IgD-negative memory B cell (primary cell): ENCODE results near the gene CDK5RAP1. TPM values are rescaled to one million over a fixed set of nuclear protein-coding genes. Genes with fewer than 3 reads are reported as not detected.

Source experiments
- H3K27ac Mint-ChIP-seq, 3 donors: one replicate each; pipeline ENCODE4 v1.8.0; 2020 to 2022; ENCODE audit warnings: mild to moderate bottlenecking in 3 of 3, mixed read lengths in 3 of 3, moderate library complexity in 1 of 3
- H3K27me3 Mint-ChIP-seq: one replicate; pipeline ENCODE4 v1.8.0; 2021; ENCODE audit warnings: mixed read lengths
- H3K36me3 Mint-ChIP-seq: one replicate; pipeline ENCODE4 v1.8.0; 2020; ENCODE audit warnings: mild to moderate bottlenecking, mixed read lengths
- H3K4me1 Mint-ChIP-seq, 3 donors: one replicate each; pipeline ENCODE4 v1.8.0; 2020 to 2022; ENCODE audit warnings: mixed read lengths in 3 of 3, mild to moderate bottlenecking in 1 of 3
- H3K4me3 Mint-ChIP-seq, 4 donors: one replicate each; pipeline ENCODE4 v1.8.0; 2020 to 2022; ENCODE audit warnings: mild to moderate bottlenecking in 4 of 4, mixed read lengths in 4 of 4, moderate library complexity in 3 of 4
- H3K9me3 Mint-ChIP-seq, 3 donors: one replicate each; pipeline ENCODE4 v1.8.0; 2020 to 2021; ENCODE audit warnings: mixed read lengths in 3 of 3, mild to moderate bottlenecking in 1 of 3
- polyA plus RNA-seq: library from polyadenylated mRNA; unstranded; fragments of 300-500 nt; fragmentation: Illumina TruSeq; gene quantifications from one replicate; pipeline ENCODE4 v1.2.3, GENCODE V29; 2021

The CDK5RAP1 gene
- polyA plus RNA-seq, 1 donor from 2014 or later, result 29.0 TPM

DNA sequence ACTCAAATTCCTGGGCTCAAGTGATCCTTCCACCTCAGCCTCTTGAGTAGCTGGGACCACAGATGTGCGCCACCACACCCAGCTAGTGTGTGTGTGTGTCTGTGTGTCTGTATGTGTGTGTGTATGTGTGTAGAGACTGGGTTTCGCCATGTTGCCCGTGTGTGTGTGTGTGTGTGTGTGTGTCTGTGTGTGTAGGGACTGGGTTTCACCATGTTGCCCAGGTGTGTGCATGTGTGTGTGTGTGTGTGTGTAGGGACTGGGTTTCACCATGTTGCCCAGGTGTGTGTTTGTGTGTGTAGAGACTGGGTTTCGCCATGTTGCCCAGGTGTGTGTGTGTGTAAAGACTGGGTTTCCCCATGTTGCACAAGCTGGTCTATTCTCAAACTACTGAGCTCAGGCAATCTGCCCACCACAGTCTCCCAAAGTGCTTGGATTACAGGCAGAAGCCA is 28.3 kb downstream of the CDK5RAP1 start:
- Mint-ChIP-seq H3K4me1 (peaks cover 11 to 26% (median 21%) of the 10 kb centered on the region in 3 donors), H3K36me3 (peaks cover 3% of the 10 kb centered on the region), H3K4me3 (no peak overlapping the region), H3K27me3 (no peaks in the 10 kb centered on the region), H3K27ac (no peak overlapping the region), H3K9me3 (no peaks in the 10 kb centered on the region)

DNA sequence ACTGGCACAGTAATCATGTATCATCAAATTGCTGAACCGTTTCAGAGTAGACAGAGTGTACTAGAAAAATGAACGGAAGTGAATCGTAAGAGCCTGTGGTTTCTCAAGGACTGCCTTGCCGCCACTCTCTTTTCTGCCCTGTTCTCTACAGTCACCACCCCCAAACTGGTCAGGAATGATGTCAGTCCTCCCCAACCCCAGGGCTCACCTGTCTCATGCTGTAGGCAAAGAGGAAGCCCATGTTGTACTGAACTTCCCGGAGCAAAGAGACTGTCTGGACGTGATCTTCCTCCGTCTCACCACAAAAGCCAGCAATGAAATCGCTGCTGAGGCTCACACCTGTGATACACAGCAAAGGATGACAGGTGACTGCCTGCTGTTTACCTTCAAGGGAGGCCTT is 31.0 kb downstream of the CDK5RAP1 start:
- H3K27ac Mint-ChIP-seq, result peak overlapping the region; percentile 87 to 97 (median 95)
- peak overlapping the region in 3 of 4 donors; percentile 21 to 74 (median 72) for H3K4me3 Mint-ChIP-seq
- peaks cover 5% of the 10 kb centered on the region for H3K36me3 Mint-ChIP-seq

DNA sequence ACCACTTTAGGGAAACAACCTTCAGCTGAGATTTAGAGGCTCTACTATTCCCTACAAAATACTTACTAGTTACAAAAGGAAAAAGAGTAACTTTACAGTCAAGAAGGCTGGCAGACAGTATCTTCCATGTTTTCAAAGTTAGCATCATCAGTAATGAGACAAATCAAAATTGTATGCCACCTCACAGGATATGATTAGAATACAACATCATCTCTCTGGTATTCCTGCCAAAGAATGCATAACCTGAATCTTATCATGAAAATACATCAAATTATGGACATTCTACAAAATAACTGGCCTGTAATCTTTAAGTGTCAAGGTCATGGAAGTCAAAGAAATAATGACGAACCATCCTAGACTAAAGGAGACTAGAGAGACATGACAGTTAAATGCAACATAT is 38.4 kb downstream of the CDK5RAP1 start:
- Mint-ChIP-seq H3K4me3 (no peak overlapping the region), H3K36me3 (peaks cover 14% of the 10 kb centered on the region), H3K27me3 (no peaks in the 10 kb centered on the region), H3K9me3 (no peaks in the 10 kb centered on the region), H3K27ac (no peak overlapping the region), H3K4me1 (no peaks in the 10 kb centered on the region)

More for the DNA sequence above, 31.0 kb downstream of the CDK5RAP1 start:
- H3K4me1 Mint-ChIP-seq, result peaks cover 11 to 26% (median 21%) of the 10 kb centered on the region in 3 donors
- H3K9me3 Mint-ChIP-seq, result no peaks in the 10 kb centered on the region
- no peaks in the 10 kb centered on the region for H3K27me3 Mint-ChIP-seq

DNA sequence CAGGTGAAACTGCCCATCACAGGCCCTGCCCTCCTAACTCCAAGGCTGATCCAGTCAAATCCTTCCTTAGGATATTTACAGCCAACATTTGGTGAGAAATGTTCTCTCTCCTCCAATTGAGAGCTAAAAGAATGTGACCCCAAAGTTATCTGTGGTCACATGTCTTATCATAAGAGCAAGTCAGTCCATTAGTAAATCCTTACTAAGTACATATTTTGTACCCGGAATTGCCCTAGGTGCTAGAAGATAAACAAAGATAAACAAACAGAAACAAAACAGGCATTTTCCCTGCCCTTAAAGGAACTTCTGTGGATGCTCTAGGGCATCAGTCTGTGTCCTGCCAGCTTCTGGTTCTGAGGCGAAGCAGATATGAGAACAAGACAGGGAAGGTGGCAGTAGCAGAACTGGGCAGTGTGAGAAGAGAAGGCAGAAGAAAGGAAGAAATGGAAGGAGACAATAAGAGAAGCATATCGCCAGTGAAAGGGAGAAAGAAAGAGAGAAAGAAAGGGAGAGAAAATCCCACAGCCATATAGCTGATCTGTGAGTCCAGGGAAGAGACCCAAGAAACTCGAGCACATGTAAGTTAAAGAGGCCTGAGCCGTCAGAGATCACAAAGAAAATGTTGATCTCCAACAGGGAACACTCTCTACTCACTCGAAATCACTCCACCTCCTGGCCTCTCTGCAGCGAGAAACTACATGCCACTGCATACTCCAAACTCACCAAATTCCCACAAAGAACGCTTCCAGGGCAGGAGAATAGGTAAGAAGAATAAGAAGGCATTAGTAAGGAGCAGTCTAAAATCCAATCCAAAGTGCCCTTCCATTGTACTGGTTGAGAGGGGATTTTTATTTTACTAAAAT is 41.7 kb downstream of the CDK5RAP1 start:
- no peaks in the 10 kb centered on the region for H3K4me1 Mint-ChIP-seq
- H3K36me3 Mint-ChIP-seq, result peaks cover 13% of the 10 kb centered on the region
- H3K27ac Mint-ChIP-seq, result peak overlapping the region in 1 of 3 donors; percentile 46
- H3K9me3 Mint-ChIP-seq, result no peaks in the 10 kb centered on the region
- H3K27me3 Mint-ChIP-seq, result no peaks in the 10 kb centered on the region
- no peak overlapping the region for H3K4me3 Mint-ChIP-seq

DNA sequence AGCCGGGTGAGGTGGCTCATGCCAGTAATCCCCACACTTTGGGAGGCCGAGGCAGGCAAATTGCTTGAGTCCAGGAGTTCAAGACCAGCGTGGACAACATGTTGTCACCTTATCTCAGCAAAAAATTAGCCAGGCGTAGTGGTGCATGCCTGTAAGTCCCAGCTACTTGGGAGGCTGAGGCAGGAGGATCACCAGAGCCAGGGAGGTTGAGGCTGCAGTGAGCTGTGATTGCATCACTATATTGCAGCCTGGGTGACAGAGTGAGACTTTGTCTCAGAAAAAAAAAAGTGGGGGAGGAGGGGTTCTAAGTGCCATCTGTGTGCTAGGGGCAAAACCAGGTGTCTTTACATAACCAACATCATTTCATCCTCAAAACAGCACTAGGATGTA is 48.3 kb downstream of the CDK5RAP1 start:
- Mint-ChIP-seq H3K36me3 (peaks cover 9% of the 10 kb centered on the region), H3K27me3 (no peaks in the 10 kb centered on the region), H3K4me3 (no peak overlapping the region), H3K4me1 (no peaks in the 10 kb centered on the region), H3K27ac (no peak overlapping the region), H3K9me3 (no peaks in the 10 kb centered on the region)

DNA sequence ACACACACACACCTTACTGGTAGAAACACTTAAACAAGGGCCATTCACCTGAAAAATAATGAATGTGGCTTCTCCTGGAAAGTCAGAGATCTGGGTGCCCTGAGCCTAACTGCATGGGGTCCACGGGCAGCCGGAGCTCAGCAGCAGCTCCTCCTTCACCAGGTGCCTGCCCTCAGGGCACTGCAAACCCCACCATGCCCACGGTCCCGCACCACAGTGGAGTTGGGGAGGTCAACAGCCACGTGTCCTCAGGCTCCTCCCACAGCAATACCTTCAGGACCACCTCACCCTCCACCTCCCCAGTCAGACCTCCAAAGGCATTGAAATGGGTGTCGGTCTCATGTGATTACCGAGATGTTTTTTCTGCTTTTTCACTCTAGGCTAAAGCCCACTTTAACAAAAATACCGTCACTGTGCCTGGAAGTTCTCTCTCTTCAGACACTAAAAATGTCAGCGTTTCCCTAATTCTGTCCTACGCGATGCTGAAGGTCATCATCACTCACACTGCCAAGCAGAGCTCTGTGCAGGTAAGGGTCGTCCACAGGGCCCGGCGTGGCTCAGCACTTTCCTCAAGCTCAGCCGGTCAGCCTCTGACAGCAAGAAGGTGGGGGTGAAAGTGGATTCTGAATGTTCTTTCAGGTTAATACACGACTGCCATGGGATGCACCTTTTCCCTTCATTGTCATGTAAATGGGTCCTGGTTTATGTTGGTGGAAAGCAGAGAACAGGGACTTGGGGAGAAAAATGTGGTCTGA is 48.9 kb downstream of the CDK5RAP1 start:
- Mint-ChIP-seq H3K27me3 (no peaks in the 10 kb centered on the region), H3K27ac (no peak overlapping the region), H3K36me3 (peaks cover 9% of the 10 kb centered on the region), H3K4me1 (no peaks in the 10 kb centered on the region), H3K9me3 (no peaks in the 10 kb centered on the region), H3K4me3 (no peak overlapping the region)

DNA sequence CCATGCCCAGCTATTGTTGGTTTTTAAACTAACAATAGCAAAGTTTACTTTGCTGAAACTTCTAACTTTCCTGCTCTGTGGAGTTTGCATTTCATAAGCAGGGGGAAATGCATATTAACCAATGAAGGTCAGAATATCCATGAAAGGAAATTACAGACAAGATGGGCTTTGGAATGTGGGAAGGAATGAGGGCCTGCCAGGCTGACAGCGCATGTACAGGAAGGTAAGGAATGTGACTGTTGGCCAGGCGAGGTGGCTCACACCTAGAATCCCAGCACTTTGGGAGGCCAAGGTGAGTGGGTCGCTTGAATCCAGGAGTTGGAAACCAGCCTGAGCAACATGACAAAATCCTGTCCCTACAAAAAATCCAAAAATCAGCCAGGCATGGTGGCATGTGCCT is 49.6 kb downstream of the CDK5RAP1 start:
- Mint-ChIP-seq H3K4me3 (peak overlapping the region in 1 of 4 donors; percentile 8), H3K27me3 (no peaks in the 10 kb centered on the region), H3K27ac (no peak overlapping the region), H3K36me3 (peaks cover 9% of the 10 kb centered on the region), H3K4me1 (no peaks in the 10 kb centered on the region), H3K9me3 (no peaks in the 10 kb centered on the region)

DNA sequence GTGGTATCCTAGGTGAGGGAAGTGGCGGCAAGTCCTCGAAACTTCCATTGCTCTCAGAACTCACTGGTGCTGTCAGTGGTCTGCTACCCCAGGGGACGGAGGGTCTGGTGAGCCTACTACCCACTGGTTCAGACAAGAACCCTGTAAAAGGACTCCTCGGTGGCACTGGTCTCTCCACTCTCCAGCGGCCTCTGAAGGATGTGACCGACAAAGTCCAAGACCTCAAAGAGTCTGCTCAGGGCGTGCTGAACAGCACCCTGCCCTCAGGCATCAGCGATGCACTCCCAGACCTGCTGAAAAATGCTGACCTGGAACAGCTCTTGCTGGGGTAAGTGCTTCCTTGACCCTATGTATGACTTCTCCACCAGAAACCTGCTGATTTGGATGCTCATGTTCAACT is 51.8 kb downstream of the CDK5RAP1 start:
- H3K36me3 Mint-ChIP-seq, result peaks cover 5% of the 10 kb centered on the region
- no peaks in the 10 kb centered on the region for H3K9me3 Mint-ChIP-seq
- peaks cover 0 to 6% (median 5%) of the 10 kb centered on the region in 3 donors for H3K4me1 Mint-ChIP-seq
- peak overlapping the region in 1 of 3 donors; percentile 41 for H3K27ac Mint-ChIP-seq
- H3K27me3 Mint-ChIP-seq, result no peaks in the 10 kb centered on the region
- no peak overlapping the region for H3K4me3 Mint-ChIP-seq

DNA sequence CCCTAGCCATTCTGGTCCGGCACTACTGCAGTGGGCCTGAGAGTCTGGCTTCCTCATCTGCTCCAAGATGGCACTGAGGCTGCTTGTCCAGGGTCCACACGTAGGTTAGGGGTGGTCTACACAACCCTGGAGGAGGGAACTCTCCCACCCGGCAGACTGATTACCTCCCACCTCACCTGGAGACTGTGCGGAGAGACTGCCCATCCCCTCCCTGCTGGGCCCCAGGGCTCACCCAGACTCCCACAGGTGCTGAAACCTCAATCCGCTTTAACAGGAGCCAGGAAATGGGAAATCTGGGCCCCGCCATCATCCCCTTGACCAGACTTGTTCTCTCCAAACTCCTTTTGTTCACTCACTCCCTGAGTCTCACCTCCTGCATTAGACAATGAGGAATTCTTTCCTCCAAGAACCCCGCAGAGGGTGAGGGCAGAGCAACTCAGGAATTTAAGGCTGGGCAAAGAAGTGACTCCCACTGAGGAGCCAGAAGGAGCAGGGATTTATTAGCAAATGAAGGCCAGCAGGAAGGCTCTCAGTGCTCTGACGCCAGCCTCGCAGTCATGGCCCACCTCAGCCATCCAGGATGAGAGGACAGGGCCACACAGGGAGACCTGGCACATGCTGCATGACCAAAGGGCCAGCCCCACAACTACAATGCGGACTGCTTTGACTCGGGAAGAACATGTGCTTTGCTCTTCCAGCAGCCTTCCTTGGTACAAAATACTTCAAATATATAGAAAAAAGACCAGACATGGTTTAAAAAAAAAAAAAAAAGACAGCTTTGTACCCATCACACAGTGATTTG is 53.0 kb downstream of the CDK5RAP1 start:
- H3K9me3 Mint-ChIP-seq, result no peaks in the 10 kb centered on the region
- H3K27me3 Mint-ChIP-seq, result no peaks in the 10 kb centered on the region
- peaks cover 5% of the 10 kb centered on the region for H3K36me3 Mint-ChIP-seq
- peak overlapping the region in 1 of 3 donors; percentile 23 for H3K27ac Mint-ChIP-seq
- H3K4me3 Mint-ChIP-seq, result no peak overlapping the region
- H3K4me1 Mint-ChIP-seq, result peaks cover 0 to 6% (median 5%) of the 10 kb centered on the region in 3 donors

DNA sequence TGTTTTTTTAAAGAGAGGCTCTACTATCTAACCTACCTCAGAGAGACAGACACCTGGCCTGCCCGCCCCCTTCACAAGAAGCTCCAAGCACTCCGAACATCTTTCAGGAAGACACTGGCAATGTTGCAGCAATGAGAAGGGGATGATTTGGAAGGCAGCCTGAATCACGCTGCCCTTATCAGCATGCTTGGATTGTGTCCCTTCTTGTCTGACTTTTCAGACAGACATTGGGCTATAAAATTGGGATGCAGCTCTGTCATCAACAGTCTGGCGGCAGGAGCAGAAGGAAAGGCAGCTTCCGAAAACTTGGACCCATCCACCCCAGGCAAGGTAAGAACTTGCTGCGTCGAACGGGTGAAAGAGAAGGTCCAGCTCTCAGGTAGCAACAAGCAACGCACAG is 56.0 kb downstream of the CDK5RAP1 start:
- no peaks in the 10 kb centered on the region for H3K36me3 Mint-ChIP-seq
- H3K27ac Mint-ChIP-seq, result no peak overlapping the region
- H3K4me3 Mint-ChIP-seq, result no peak overlapping the region
- no peaks in the 10 kb centered on the region for H3K27me3 Mint-ChIP-seq
- no peaks in the 10 kb centered on the region for H3K9me3 Mint-ChIP-seq
- H3K4me1 Mint-ChIP-seq, result peaks cover 0 to 6% (median 5%) of the 10 kb centered on the region in 3 donors

DNA sequence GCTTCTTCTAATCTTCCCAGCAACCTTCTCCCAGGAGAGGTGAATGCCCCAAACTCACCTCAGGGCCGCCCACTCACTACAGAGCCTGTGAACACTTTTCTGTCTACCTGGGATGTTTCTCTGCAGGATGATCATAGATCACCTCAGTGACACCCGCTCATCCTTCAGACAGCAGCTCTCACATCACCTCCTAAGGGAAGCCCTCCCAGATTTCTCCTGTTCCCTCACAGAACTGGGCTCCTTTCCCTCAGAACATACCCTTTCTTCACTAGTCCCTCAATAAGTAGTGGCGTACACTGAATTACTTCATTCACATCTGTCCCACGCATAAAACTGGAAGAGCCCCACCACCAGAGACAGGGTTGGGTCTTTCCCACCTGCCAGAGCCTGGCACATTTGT is 57.8 kb downstream of the CDK5RAP1 start:
- H3K9me3 Mint-ChIP-seq, result no peaks in the 10 kb centered on the region
- H3K27ac Mint-ChIP-seq, result no peak overlapping the region
- H3K4me3 Mint-ChIP-seq, result no peak overlapping the region
- no peaks in the 10 kb centered on the region for H3K27me3 Mint-ChIP-seq
- H3K4me1 Mint-ChIP-seq, result peaks cover 0 to 6% (median 5%) of the 10 kb centered on the region in 3 donors
- peaks cover 3% of the 10 kb centered on the region for H3K36me3 Mint-ChIP-seq

DNA sequence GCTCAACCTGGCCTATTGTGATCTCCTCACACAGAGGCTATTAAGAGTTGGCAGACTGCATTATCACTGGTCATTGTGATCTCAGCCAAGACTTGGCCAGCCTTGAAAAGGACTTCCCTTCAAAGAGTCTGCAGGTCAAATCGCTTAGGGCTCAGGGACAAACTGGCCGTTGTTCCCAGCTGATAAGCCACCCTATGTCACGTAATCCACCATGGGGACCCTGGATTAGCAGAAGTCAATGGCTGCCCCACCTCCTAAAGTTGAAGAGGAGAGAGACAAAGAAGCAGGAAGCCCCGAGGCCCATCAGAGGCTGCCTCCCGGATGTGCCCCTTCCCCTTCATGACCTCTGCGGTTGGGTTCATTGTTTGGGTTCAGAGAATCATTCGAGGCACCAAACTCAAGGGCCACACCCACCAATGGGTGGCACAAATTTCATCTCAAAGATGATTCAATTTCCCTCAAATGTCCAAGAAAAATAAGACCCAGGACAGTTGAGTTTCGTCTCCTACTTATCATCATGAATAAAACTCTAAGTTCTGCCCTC is 61.7 kb downstream of the CDK5RAP1 start:
- Mint-ChIP-seq H3K9me3 (peaks cover 0 to 5% (median 0%) of the 10 kb centered on the region in 3 donors), H3K27me3 (peaks cover 6% of the 10 kb centered on the region), H3K36me3 (peaks cover 6% of the 10 kb centered on the region), H3K27ac (no peak overlapping the region), H3K4me3 (no peak overlapping the region), H3K4me1 (peaks cover 10 to 14% (median 13%) of the 10 kb centered on the region in 3 donors)

DNA sequence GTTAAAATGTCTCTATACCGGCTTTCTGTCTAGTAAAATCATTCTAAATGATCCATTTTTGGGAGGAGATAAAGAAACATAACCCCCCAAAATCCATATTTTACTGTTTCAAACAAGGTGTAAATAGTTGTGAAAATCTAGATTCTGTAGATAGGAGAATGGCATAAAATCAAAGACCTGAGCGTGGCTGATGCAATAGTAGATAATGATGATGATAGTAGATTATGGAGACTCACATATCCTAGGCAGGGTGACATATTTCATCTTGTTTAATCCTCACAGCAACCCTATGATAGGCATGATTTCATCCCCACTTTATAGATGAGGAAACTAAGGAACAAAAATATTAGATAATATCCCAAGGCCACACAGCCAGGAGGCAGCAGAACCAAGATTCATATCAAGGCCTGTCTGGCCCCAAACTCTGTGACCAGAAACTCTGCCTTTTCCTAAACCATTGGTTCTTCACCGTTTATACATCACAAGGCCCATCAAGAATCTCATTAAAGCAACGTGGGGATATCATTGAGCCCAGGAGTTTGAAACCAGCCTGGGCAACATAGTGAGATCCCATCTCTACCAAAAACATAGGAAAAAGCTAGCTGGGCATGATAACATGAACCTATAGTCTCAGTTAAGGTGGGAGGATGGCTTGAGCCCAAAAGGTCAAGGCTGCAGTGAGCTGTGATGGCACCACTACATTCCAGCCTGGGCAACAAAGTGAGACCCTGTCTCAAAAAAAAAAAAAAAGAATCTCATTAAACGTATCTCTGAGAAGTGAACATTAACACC is 62.7 kb downstream of the CDK5RAP1 start:
- Mint-ChIP-seq H3K9me3 (peaks cover 0 to 5% (median 0%) of the 10 kb centered on the region in 3 donors), H3K36me3 (peaks cover 6% of the 10 kb centered on the region), H3K4me3 (peak overlapping the region in 1 of 4 donors; percentile 43), H3K27ac (no peak overlapping the region), H3K4me1 (peaks cover 10 to 14% (median 13%) of the 10 kb centered on the region in 3 donors), H3K27me3 (peaks cover 9% of the 10 kb centered on the region)
